Erythroblast (primary cell): ENCODE data around the gene LDLRAD4.

Source experiments
- GATA1 ChIP-seq: IDR thresholded peaks from 2 replicates; pipeline ENCODE4 v1.6.1; 2011; ENCODE audit warnings: low read depth, mild to moderate bottlenecking, control low read depth, low read length, moderate library complexity
- POLR2A ChIP-seq: IDR thresholded peaks from 2 replicates; pipeline ENCODE4 v1.6.1; 2011; ENCODE audit warnings: mild to moderate bottlenecking, low read length

GRCh38 chr18:13356032-13356431 lies 137.5 kb downstream of the LDLRAD4 start:
- TF ChIP-seq POLR2A (no peak), GATA1 (no peak)
